NOMO-1 (cell line): ENCODE data around the gene NDNF.

Source experiments
- DNase-seq, 2 experiments: peaks; one replicate each; lab custom pipeline; 2025; ENCODE audit not compliant: unreplicated experiment in 2 of 2; lab: John Stamatoyannopoulos, UW

NDNF gene

DNA sequence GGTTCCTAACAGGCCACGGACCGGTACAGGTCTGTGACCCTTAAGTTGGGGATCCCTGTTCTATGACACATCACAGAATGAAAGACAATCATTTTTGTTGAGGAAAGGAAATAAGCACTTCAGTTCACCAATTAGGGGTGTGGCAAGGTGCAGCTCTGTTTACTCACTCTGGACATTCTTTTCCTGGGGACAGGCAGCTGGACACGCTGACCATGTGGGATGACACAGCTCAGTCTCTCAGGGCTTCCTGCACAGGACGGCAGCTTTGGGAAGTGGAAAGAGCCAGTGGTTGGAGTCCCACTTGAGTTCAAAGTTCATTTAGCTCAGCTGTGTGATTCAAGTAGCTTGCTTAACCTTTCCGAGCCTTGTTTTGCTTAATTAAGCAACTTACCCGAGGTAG lies 55.7 kb downstream of the NDNF start:
- DNase-seq: no peak

- no peak for DNase-seq
Measured at GRCh38 chr4:121015421-121015820, 56.9 kb downstream of the NDNF start.

DNA sequence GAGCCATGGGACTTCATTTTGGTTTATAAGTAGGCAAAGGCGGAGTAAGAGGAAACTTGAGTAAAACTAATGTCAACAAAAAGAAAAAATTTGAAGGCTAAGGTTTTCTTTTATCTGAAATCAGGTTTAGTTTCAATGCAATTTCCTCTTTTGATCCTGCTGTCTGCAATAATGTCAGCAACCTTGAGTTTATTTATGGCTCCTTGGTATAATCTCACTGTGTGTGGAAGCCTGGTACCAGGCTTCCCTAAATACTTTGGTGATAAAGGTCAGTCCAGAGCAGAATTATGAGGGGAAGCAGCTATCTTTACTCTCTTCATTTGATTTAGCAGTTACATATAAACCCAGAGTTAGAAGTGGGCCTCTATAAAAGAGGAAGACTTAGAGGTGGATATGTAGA lies 57.8 kb downstream of the NDNF start:
- DNase-seq: peak; percentile 3 to 53

- no peak for DNase-seq
Measured at GRCh38 chr4:121011780-121012340, 60.5 kb downstream of the NDNF start.

DNA sequence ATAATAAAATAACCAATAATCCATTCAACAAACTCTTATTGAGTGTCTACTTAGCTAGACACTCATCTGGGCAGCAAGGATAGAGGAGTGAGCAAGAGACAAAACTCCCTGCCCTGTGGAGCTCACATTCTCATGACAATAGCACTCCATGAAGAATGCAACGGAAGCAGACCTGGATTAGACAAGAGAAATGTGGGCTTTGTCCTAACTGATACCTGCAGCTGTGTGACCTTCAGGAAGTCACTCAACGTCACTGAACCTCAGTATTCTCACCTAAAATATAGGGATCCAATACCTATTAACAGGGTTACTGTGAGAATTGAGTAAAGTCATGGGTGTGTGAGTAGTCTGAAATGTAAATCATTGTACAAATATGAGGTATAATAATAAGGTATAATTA lies 61.2 kb downstream of the NDNF start:
- no peak for DNase-seq

DNA sequence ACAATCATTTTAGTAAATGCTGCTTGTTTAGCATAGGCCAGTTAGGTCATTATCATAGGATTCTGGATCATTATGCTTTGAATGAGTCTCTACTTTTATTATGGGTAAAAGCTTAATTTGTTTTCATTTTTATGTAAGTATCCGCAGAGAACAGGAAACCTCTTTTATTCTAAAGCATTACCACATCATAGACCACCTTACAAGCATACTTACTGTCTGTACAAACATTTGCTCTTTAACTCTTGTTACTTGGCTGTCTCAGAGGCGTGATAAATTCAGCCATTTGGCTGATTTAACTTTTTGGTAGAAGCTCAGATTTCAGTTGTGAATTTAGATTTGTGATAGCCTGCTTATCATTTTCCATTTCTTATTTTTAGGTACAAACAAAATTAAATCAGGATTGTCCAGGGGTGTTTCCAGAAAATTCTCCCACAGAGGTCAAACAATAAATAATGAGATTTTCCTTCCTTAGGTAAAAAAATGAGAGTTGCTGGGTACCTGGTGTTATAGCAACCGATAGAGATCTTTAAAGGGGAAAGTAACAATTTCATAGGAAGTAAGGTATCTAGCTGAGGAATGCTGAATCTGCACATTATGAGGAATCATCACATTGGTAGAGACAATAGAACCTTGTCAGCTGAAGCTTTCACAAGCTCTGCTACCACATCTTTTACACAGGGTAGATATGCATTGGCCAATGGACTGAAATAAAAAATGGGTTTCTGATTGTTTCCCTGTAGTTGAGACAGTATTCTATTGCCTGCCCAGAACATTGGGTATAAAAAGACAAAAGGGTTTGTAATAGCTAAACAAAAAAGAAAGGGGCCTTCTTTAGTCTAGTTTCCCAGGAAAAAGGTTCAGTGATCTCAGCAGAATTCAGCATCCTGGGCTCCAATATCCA lies 62.5 kb downstream of the NDNF start:
- no peak for DNase-seq

- no peak for DNase-seq
Measured at GRCh38 chr4:121007660-121008059, 64.7 kb downstream of the NDNF start.

GRCh38 chr4:121003863-121004262 lies 68.5 kb downstream of the NDNF start:
- DNase-seq: no peak

DNA sequence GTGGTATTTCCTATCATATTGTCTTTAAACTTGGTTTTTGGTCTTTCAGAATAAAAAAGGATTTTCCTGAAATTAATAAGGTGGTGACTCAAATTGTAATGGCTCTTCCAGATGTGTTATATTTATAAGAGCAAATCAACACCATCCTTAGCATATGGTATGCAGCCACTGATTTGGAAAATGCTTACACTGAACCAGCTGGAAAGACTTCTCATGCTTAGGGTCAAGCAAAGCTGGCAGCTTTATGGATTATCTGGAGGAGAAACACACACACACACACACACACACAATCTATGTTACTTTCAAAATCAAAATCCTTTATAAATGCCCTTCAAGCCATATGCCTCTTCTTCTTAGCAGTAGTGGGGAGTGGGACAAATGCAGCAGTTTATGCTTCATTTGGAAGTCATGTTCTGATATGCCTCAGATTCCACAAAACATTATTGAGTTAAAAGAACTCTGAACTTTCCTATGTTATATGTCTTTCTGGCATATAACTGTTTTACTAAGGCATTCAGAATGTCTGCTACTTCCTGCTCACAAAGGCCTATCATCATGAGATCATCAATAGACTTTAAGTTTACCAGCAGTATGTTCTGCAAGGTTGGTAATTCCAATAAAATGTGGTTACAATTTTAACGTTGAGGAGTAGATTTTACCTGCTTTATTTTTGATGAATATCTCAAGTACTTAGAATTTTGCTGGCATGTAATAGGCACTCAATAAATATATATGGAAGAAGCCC lies 76.9 kb downstream of the NDNF start:
- no peak for DNase-seq

- DNase-seq: no peak
Measured at GRCh38 chr4:120994521-120994920, 77.8 kb downstream of the NDNF start.

DNA sequence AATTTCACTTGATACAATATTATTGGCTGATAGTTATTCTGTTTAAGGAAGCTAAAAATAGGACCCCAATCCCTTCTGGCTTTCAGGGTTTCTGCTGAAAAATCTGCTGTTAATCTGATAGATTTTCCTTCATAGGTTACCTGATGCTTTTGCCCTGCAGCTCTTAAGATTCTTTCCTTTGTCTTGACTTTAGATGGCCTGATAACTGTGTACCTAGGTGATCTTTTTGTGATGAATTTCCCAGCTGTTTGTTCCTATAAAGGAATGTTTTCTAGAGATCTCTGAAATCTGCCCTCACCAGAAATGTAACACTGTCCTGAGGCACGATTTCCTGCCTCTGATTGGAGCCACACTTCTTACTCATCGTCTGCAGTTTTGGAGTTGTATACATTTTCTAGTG lies 80.5 kb downstream of the NDNF start:
- DNase-seq: no peak

GRCh38 chr4:120990246-120990645 lies 82.1 kb downstream of the NDNF start:
- no peak for DNase-seq
